Naive thymus-derived CD8-positive, alpha-beta T cell (primary cell): ENCODE measurements around the gene CPNE2. TPM values are rescaled to one million over a fixed set of nuclear protein-coding genes. Genes with fewer than 3 reads are reported as not detected.
A peak's percentile ranks its signal among the peaks of the same experiment; 100 is the strongest.

Experiments used
- ATAC-seq, 2 donors: fragments of 150-1000 bp; cut with Tn5 transposase in 1 of 2; sonication (Bioruptor Pico), chemical (Tn5 transposase) in 1 of 2; 1 replicate in 1 of 2; 2 replicates in 1 of 2; pipeline ENCODE4 v1.10.0; 2021; ENCODE audit warnings: mild to moderate bottlenecking in 2 of 2, moderate library complexity in 2 of 2
- POLR2A ChIA-PET: fragments of 350-600 bp; sonication (Branson Sonifier 250); formaldehyde crosslinking; loops from one replicate; lab custom pipeline; 2021; ENCODE audit warnings: antibody characterized with exemption; lab: Charles Lee
- DNase-seq, 10 donors: peaks; one replicate each; pipeline versions ENCODE4 v3.0.0 to v3.0.0-alpha.2; 2020 to 2022
- H3K27ac Mint-ChIP-seq, 10 donors: one replicate each; pipeline ENCODE4 v1.8.0; 2020 to 2022; ENCODE audit warnings: mild to moderate bottlenecking in 10 of 10, mixed read lengths in 10 of 10, moderate library complexity in 4 of 10, inconsistent platforms in 1 of 10
- H3K27me3 Mint-ChIP-seq, 5 donors: one replicate each; pipeline ENCODE4 v1.8.0; 2021 to 2022; ENCODE audit warnings: mixed read lengths in 5 of 5
- H3K36me3 Mint-ChIP-seq, 3 donors: one replicate each; pipeline ENCODE4 v1.8.0; 2020 to 2022; ENCODE audit warnings: mixed read lengths in 3 of 3, mild to moderate bottlenecking in 2 of 3, inconsistent platforms in 1 of 3
- H3K4me1 Mint-ChIP-seq, 4 donors: one replicate each; pipeline ENCODE4 v1.8.0; 2021 to 2022; ENCODE audit warnings: mixed read lengths in 4 of 4
- H3K4me3 Mint-ChIP-seq, 10 donors: one replicate each; pipeline ENCODE4 v1.8.0; 2020 to 2022; ENCODE audit warnings: mild to moderate bottlenecking in 10 of 10, mixed read lengths in 10 of 10, moderate library complexity in 6 of 10, inconsistent platforms in 1 of 10
- H3K9me3 Mint-ChIP-seq, 9 donors: one replicate each; pipeline ENCODE4 v1.8.0; 2020 to 2022; ENCODE audit warnings: mixed read lengths in 9 of 9, mild to moderate bottlenecking in 3 of 9, inconsistent platforms in 1 of 9, moderate library complexity in 1 of 9
- polyA plus RNA-seq, 3 donors: library from polyadenylated mRNA; unstranded; fragments of 300-500 nt; fragmentation: Illumina TruSeq; gene quantifications; one replicate each; pipeline ENCODE4 v1.2.3, GENCODE V29; 2021
- total RNA-seq, 8 experiments: library from RNA in 2 of 8; stranded (reverse) in 2 of 8; gene quantifications; one replicate each; pipeline ENCODE4 v1.2.3 and lab custom pipeline; 2021 to 2026

The CPNE2 gene
- total and polyA plus RNA-seq, 5 experiments from 2014 or later, result 9.6 to 60.4 (median 26.8) TPM

DNA sequence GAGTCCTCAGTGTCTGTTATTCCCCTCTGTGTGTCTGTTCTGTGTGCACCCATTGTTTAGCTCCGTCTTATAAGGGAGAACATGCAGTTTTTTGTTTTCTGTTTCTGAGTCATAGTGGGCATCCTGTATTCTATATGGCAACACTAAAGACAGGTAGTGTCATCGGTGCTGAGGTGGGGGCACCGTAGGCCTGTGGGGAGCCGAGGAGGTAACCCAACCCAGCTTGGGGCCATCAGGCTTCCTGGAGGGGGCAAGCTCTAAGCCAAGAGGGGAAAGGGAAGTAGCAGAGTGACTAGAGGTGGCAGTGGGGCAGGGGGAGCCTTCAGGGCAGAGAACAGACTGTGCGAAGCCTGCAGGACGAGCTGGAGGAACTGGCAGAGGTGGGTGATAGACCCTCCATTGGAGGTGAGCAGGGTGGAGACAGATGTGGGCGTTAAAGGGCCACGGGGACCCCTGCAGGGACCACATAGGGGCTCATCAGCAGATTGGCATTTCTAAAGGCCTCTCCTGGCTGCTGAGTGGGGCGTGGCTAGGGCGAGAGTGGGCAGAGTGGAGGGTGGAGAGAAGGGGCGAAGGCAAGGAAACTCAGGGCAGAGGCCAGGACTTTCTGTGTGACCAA lies 36.5 kb downstream of the CPNE2 start:
- H3K4me1 Mint-ChIP-seq, result peaks cover 67 to 99% (median 90%) of the 10 kb centered on the region in 4 donors
- H3K4me3 Mint-ChIP-seq, result peak overlapping the region; percentile 79 to 94 (median 88)
- no peaks in the 10 kb centered on the region for H3K36me3 Mint-ChIP-seq
- H3K27me3 Mint-ChIP-seq, result no peaks in the 10 kb centered on the region
- H3K9me3 Mint-ChIP-seq, result no peaks in the 10 kb centered on the region
- ATAC-seq (peak; percentile 76 to 87), DNase-seq (peak; percentile 36 to 87 (median 69))
- H3K27ac Mint-ChIP-seq, result peak overlapping the region; percentile 89 to 99 (median 97)
- POLR2A ChIA-PET, result interaction anchor here (0.7 to 1.5 kb wide), 8 partner anchors 8 to 331 kb away, joined by 3 to 10 read pairs (median 4); partner anchors contain the start of genes PSME3IP1 and RSPRY1

- Mint-ChIP-seq H3K4me3 (peak overlapping the region; percentile 79 to 93 (median 86)), H3K27me3 (no peaks in the 10 kb centered on the region), H3K9me3 (no peaks in the 10 kb centered on the region), H3K4me1 (peaks cover 62 to 99% (median 94%) of the 10 kb centered on the region in 4 donors), H3K36me3 (no peaks in the 10 kb centered on the region), H3K27ac (peak overlapping the region; percentile 89 to 98 (median 97))
- POLR2A ChIA-PET, result interaction anchor here (0.6 to 5.3 kb wide), 5 partner anchors 12 to 141 kb away, joined by 3 to 30 read pairs (median 3); partner anchors contain the start of gene NLRC5
- no peak for DNase-seq
- ATAC-seq, result no peak
Measured at GRCh38 chr16:57130950-57131321, 38.6 kb downstream of the CPNE2 start.

DNA sequence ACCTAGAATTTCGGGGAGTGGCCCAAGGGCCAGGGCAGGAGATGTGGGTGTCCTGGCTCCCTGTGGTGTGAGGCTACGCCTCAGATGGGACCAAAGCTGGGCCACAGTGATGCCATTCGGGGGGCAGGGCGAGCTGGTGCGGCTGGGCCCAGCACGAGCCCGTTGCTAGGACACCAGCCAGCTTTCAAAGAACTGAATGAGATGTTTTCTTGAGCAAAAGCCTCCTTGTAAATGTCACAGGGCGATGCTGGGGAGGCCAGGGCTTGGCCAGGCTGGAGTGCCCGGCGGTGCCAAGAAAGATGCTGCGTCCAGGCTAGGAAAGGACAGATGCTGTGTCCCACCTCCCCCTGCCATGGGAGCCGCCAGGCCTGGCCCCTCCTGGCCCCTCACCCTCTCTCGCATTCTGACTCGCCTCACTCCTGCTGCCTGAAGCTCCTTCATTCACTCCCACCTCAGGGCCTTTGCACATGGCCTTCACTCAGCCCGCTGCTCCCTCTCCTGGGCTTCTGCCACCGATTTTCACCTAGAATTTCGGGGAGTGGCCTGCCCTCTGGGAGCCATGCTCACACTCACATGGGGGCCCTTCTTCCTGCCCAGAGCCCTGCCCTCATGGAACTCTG lies 39.1 kb downstream of the CPNE2 start:
- no peaks in the 10 kb centered on the region for H3K27me3 Mint-ChIP-seq
- POLR2A ChIA-PET, result interaction anchor here (0.6 to 5.3 kb wide), 6 partner anchors 12 to 142 kb away, joined by 3 to 30 read pairs (median 3); partner anchors contain the start of gene NLRC5
- ATAC-seq (peak; percentile 8 to 25), DNase-seq (peak in 5 of 10 donors; percentile 38 to 67 (median 39))
- peaks cover 62 to 99% (median 94%) of the 10 kb centered on the region in 4 donors for H3K4me1 Mint-ChIP-seq
- H3K9me3 Mint-ChIP-seq, result no peaks in the 10 kb centered on the region
- H3K4me3 Mint-ChIP-seq, result peak overlapping the region; percentile 79 to 93 (median 86)
- H3K36me3 Mint-ChIP-seq, result peaks cover 0 to 3% (median 0%) of the 10 kb centered on the region in 3 donors
- peak overlapping the region; percentile 89 to 98 (median 97) for H3K27ac Mint-ChIP-seq

GRCh38 chr16:57132470-57132869 lies 40.1 kb downstream of the CPNE2 start:
- POLR2A ChIA-PET, result interaction anchor here (1.3 to 5.3 kb wide), 2 partner anchors 11 to 110 kb away, joined by 6 to 30 read pairs; no protein-coding TSS in a partner anchor
- H3K4me1 Mint-ChIP-seq, result peaks cover 53 to 95% (median 88%) of the 10 kb centered on the region in 4 donors
- H3K27ac Mint-ChIP-seq, result peak overlapping the region; percentile 89 to 98 (median 97)
- no peak for ATAC-seq
- no peaks in the 10 kb centered on the region for H3K9me3 Mint-ChIP-seq
- H3K4me3 Mint-ChIP-seq, result peak overlapping the region; percentile 24 to 93 (median 84)
- DNase-seq, result peak in 1 of 10 donors; percentile 61
- peaks cover 0 to 12% (median 0%) of the 10 kb centered on the region in 3 donors for H3K36me3 Mint-ChIP-seq
- H3K27me3 Mint-ChIP-seq, result no peaks in the 10 kb centered on the region

DNA sequence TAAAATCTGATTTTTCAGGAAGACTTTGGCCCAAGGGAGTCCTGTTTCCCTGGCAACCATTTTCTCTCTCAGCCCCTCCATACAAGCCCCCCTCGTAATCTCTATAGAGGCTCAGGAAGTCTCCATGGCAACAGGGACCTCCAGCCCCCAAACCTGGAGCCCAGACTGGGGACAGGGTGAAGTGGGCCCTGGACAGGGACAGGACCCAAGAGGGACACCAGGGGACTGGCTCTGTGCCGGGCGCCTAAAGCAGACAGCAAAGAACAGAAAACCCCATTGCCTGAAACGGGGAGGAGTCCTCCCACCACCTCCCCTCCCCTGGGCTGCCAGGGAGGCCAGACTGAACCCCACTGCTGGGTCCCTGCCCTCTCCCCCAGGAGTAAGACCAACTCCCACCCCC lies 40.6 kb downstream of the CPNE2 start:
- DNase-seq (peak in 1 of 10 donors; percentile 4), ATAC-seq (no peak)
- Mint-ChIP-seq H3K4me3 (peak overlapping the region in 8 of 10 donors; percentile 76 to 93 (median 84)), H3K36me3 (peaks cover 0 to 16% (median 0%) of the 10 kb centered on the region in 3 donors), H3K27me3 (no peaks in the 10 kb centered on the region), H3K4me1 (peaks cover 51 to 93% (median 86%) of the 10 kb centered on the region in 4 donors), H3K9me3 (no peaks in the 10 kb centered on the region), H3K27ac (peak overlapping the region; percentile 89 to 98 (median 97))
- POLR2A ChIA-PET, result interaction anchor here (0.8 to 5.3 kb wide), 3 partner anchors 10 to 105 kb away, joined by 3 to 30 read pairs (median 5); no protein-coding TSS in a partner anchor

GRCh38 chr16:57133886-57134285 lies 41.5 kb downstream of the CPNE2 start:
- ATAC-seq (peak; percentile 9 to 11), DNase-seq (peak in 1 of 10 donors; percentile 60)
- no peaks in the 10 kb centered on the region for H3K27me3 Mint-ChIP-seq
- peaks cover 55 to 93% (median 87%) of the 10 kb centered on the region in 4 donors for H3K4me1 Mint-ChIP-seq
- H3K9me3 Mint-ChIP-seq, result no peaks in the 10 kb centered on the region
- POLR2A ChIA-PET, result interaction anchor here (0.6 to 5.3 kb wide), 12 partner anchors 7 to 426 kb away, joined by 3 to 30 read pairs (median 4); partner anchors contain the start of gene CPNE2
- peak overlapping the region; percentile 89 to 98 (median 97) for H3K27ac Mint-ChIP-seq
- peaks cover 0 to 23% (median 0%) of the 10 kb centered on the region in 3 donors for H3K36me3 Mint-ChIP-seq
- H3K4me3 Mint-ChIP-seq, result peak overlapping the region; percentile 79 to 93 (median 89)

DNA sequence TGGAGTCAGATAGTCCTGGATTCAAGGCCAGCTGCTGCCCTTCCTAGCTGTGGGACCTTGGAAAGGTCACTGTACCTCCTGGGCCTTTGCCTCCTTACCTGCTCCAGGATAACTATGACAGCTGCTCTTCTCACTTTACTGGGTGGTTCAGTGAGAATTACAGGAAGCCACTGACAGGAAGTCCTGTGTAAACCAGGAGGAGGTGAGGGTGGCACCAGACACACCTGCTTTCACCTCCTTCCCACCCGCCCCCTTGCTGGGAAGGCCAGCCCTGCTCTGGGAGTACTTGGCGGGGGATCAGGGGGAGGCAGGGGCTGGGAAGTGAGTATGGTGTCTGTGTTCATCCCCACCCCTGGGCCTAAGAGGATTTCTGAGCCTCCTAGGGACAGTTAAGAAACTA lies 42.6 kb downstream of the CPNE2 start:
- Mint-ChIP-seq H3K9me3 (no peaks in the 10 kb centered on the region), H3K4me1 (peaks cover 52 to 93% (median 88%) of the 10 kb centered on the region in 4 donors), H3K27ac (peak overlapping the region; percentile 89 to 98 (median 97)), H3K36me3 (peaks cover 0 to 27% (median 0%) of the 10 kb centered on the region in 3 donors), H3K27me3 (no peaks in the 10 kb centered on the region), H3K4me3 (peak overlapping the region; percentile 79 to 93 (median 89))
- ATAC-seq, result peak; percentile 70 to 79
- POLR2A ChIA-PET, result interaction anchor here (0.8 to 5.3 kb wide), 10 partner anchors 8 to 203 kb away, joined by 3 to 30 read pairs (median 4); partner anchors contain the start of genes CPNE2 and HERPUD1
- peak in 9 of 10 donors; percentile 13 to 67 (median 37) for DNase-seq

DNA sequence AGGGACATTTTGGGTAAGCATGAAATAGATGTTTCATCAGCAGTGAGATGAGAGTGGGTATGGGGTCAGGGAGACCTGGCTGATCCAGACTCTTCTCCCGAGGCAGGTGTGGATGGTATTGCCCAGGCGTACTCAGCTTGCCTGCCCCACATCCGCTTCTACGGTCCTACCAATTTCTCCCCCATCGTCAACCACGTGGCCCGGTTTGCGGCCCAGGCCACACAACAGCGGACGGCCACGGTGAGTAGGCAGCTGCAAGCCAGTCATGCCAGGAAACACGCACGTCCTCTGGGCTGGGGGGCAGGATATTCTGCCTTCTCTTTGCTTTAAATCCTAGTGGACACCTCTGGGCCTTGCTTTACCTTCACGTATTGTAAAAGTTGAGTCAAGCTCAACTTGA lies 44.7 kb downstream of the CPNE2 start:
- Mint-ChIP-seq H3K4me3 (peak overlapping the region in 1 of 10 donors; percentile 29), H3K27me3 (no peaks in the 10 kb centered on the region), H3K9me3 (no peaks in the 10 kb centered on the region), H3K4me1 (peaks cover 46 to 94% (median 84%) of the 10 kb centered on the region in 4 donors), H3K27ac (peak overlapping the region in 9 of 10 donors; percentile 29 to 97 (median 80)), H3K36me3 (peaks cover 0 to 27% (median 0%) of the 10 kb centered on the region in 3 donors)
- DNase-seq, result peak in 1 of 10 donors; percentile 38
- no peak for ATAC-seq
- POLR2A ChIA-PET, result interaction anchor here (1.1 to 1.4 kb wide), 2 partner anchors 8 to 16 kb away, joined by 3 to 6 read pairs; no protein-coding TSS in a partner anchor

DNA sequence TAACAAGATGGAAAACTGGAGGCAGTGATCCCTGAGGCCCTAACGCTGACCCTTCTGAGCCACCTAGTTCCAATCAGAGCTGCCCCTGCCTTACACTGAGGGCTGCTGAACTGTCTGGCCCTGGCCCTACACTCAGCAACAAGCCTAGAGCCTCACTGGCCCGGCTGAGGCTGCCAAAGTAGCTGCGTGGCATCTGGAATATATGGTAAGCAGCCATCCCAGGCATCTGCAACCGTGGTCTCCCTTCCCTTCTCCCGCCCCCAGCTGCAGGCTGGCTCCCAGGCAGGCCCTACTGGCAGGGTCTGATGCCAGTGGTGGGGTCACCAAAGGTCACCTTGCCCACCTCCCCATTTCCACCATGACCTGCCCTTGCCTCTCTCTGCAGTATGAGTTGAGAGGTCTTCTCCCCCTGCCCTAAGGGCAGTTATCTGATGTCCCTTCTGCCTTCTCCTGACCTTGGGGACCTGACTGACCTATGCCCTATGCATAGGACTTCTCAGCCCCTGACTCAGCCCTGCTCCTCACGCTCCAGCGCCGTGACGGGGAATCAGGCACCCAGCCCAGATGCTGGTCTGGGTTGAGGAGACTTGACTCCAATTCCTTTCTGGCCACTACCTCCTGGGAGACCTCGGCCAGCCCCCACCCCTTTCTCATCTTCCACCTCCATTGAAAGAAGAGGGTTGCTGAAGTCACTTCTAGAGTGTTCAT lies 45.3 kb downstream of the CPNE2 start:
- DNase-seq, result peak in 1 of 10 donors; percentile 40

GRCh38 chr16:57138281-57138935 lies 46.0 kb downstream of the CPNE2 start:
- Mint-ChIP-seq H3K27ac (peak overlapping the region; percentile 64 to 93 (median 80)), H3K4me1 (peaks cover 49 to 93% (median 81%) of the 10 kb centered on the region in 4 donors), H3K4me3 (peak overlapping the region in 2 of 10 donors; percentile 6 to 47), H3K27me3 (no peaks in the 10 kb centered on the region), H3K9me3 (no peaks in the 10 kb centered on the region), H3K36me3 (peaks cover 0 to 27% (median 0%) of the 10 kb centered on the region in 3 donors)
- no peak for ATAC-seq
- POLR2A ChIA-PET, result no interaction called here
- peak in 1 of 10 donors; percentile 46 for DNase-seq

More for the DNA sequence above, 45.3 kb downstream of the CPNE2 start:
- H3K9me3 Mint-ChIP-seq, result no peaks in the 10 kb centered on the region
- peak overlapping the region in 2 of 10 donors; percentile 6 to 21 for H3K4me3 Mint-ChIP-seq
- H3K36me3 Mint-ChIP-seq, result peaks cover 0 to 27% (median 0%) of the 10 kb centered on the region in 3 donors
- no peak for ATAC-seq
- no peaks in the 10 kb centered on the region for H3K27me3 Mint-ChIP-seq
- H3K27ac Mint-ChIP-seq, result peak overlapping the region; percentile 64 to 93 (median 80)
- POLR2A ChIA-PET, result interaction anchor here (1.1 to 1.4 kb wide), 2 partner anchors 9 to 17 kb away, joined by 3 to 6 read pairs; no protein-coding TSS in a partner anchor
- peaks cover 50 to 94% (median 84%) of the 10 kb centered on the region in 4 donors for H3K4me1 Mint-ChIP-seq
